HEK293T (cell line): ENCODE results near the gene CLRN1.

Experiments
- CTCF ChIA-PET: fragments of 350-600 bp; formaldehyde crosslinking; extraction: SDS; loops from one replicate; lab custom pipeline; 2021; ENCODE audit warnings: antibody characterized with exemption, inconsistent platforms; lab: Yijun Ruan, JAX
- POLR2A ChIA-PET: fragments of 350-600 bp; formaldehyde crosslinking; extraction: SDS; loops from one replicate; lab custom pipeline; 2020; ENCODE audit warnings: antibody characterized with exemption, inconsistent platforms; lab: Yijun Ruan, JAX
- DNase-seq: peaks from one replicate; pipeline ENCODE4 v3.0.0; 2012; ENCODE audit warnings: mixed read lengths; ENCODE audit errors: extremely low spot score
- ARNT ChIP-seq: fragments of 450-650 bp; IDR thresholded peaks from 2 replicates; pipeline ENCODE4 v1.6.1; 2017; ENCODE audit warnings: mild to moderate bottlenecking
- BHLHE40 ChIP-seq: fragments of 450-650 bp; IDR thresholded peaks from 2 replicates; pipeline ENCODE4 v1.6.1; 2016; ENCODE audit warnings: mild to moderate bottlenecking, moderate library complexity, borderline replicate concordance
- CTBP1 ChIP-seq: fragments of 450-650 bp; IDR thresholded peaks from 2 replicates; pipeline ENCODE4 v1.6.1; 2016; ENCODE audit warnings: borderline replicate concordance
- ELF4 ChIP-seq: fragments of 450-650 bp; IDR thresholded peaks from 2 replicates; pipeline ENCODE4 v1.6.1; 2017; ENCODE audit warnings: antibody characterized with exemption
- FOXA1 ChIP-seq: fragments of 450-650 bp; IDR thresholded peaks from 2 replicates; pipeline ENCODE4 v1.6.1; 2016; ENCODE audit warnings: mild to moderate bottlenecking
- FOXK2 ChIP-seq: fragments of 450-650 bp; IDR thresholded peaks from 2 replicates; pipeline ENCODE4 v1.6.1; 2016; ENCODE audit warnings: mild to moderate bottlenecking
- FOXM1 ChIP-seq: fragments of 450-650 bp; IDR thresholded peaks from 2 replicates; pipeline ENCODE4 v1.6.1; 2017; ENCODE audit warnings: mild to moderate bottlenecking, borderline replicate concordance
- HDGF ChIP-seq: fragments of 450-650 bp; IDR thresholded peaks from 2 replicates; pipeline ENCODE4 v1.6.1; 2017; ENCODE audit warnings: antibody characterized with exemption, borderline replicate concordance
- L3MBTL2 ChIP-seq: fragments of 450-650 bp; conservative IDR thresholded peaks from 2 replicates; pipeline ENCODE4 v1.6.1; 2016; ENCODE audit warnings: mild to moderate bottlenecking
- LEF1 ChIP-seq: fragments of 450-650 bp; IDR thresholded peaks from 2 replicates; pipeline ENCODE4 v1.6.1; 2017; ENCODE audit warnings: mild to moderate bottlenecking, borderline replicate concordance
- NFRKB ChIP-seq: fragments of 450-650 bp; IDR thresholded peaks from 2 replicates; pipeline ENCODE4 v1.6.1; 2016; ENCODE audit warnings: mild to moderate bottlenecking, moderate library complexity
- PKNOX1 ChIP-seq: fragments of 450-650 bp; IDR thresholded peaks from 2 replicates; pipeline ENCODE4 v1.6.1; 2016
- SP1 ChIP-seq: fragments of 450-650 bp; IDR thresholded peaks from 2 replicates; pipeline ENCODE4 v1.6.1; 2017
- SUZ12 ChIP-seq: fragments of 450-650 bp; IDR thresholded peaks from 2 replicates; pipeline ENCODE4 v1.6.1; 2016; ENCODE audit warnings: mild to moderate bottlenecking
- TARDBP ChIP-seq: fragments of 450-650 bp; IDR thresholded peaks from 2 replicates; pipeline ENCODE4 v1.6.1; 2016
- ZNF384 ChIP-seq: fragments of 450-650 bp; IDR thresholded peaks from 2 replicates; pipeline ENCODE4 v1.6.1; 2016

CLRN1 gene

DNA sequence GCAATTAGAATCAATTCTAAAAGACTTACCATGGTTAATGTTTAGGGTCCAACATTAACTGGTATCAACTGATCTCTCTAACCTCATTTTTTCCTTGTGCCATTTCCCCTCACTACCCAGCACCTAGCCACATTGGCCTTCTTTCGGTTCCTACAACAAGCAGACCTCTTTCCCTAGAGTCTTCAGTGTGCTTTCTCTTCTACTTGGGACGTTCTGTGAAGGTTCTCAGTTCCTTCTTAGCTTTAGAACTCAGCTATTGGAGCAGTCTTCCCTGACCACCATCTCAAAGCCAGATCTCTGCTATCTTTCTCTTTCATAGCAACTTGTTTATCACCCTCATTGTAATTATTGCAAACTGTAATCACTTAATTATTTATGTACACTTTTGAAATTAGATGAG, 35.8 kb downstream of the CLRN1 start:
- no peak for DNase-seq
- ChIA-PET CTCF (no interaction called here), POLR2A (no interaction called here)
- no peak for TF ChIP-seq ARNT
- no peak for TF ChIP-seq ELF4

DNA sequence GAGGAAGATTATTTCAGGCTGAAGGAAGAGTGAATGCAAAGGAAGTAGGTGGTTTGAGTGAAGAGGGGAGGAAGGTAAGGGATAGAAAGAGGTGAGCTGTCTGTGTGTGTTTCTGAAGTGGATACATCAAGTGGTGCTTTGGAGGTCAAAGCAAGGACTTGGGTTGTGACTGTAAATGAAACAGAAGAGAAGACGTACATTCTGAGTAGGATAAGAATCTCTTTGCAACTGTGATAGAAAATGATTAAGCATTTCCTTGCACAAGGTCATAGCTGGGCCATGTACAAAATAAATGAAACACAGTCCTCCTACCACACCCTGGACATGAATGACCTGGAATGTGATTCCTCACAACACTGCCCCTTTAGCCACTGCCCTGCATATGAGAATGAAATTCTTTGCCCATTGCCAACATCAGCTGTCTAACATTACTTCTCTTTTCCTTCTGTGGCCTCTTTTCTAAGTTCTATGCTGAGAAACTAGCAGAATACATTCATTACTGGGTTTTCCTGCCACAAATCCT, 39.0 kb downstream of the CLRN1 start:
- ChIA-PET POLR2A (no interaction called here), CTCF (interaction anchor here (0.8 kb wide), 1 partner anchor 8 kb away, joined by 3 read pairs; no protein-coding TSS in a partner anchor)
- TF ChIP-seq SUZ12 (no peak), LEF1 (no peak), FOXM1 (no peak), FOXK2 (no peak), BHLHE40 (no peak), ARNT (no peak), TARDBP (no peak), L3MBTL2 (no peak), HDGF (no peak), ZNF384 (no peak), ELF4 (no peak)
- no peak for DNase-seq

- CTCF ChIA-PET, result no interaction called here
- no peak for DNase-seq
- TF ChIP-seq LEF1, result no peak
- no peak for TF ChIP-seq ELF4
- no peak for TF ChIP-seq BHLHE40
- no peak for TF ChIP-seq NFRKB
- TF ChIP-seq CTBP1, result no peak
- no peak for TF ChIP-seq HDGF
- TF ChIP-seq L3MBTL2, result no peak
- TF ChIP-seq PKNOX1, result no peak
- TF ChIP-seq FOXA1, result no peak
- no peak for TF ChIP-seq ZNF384
- TF ChIP-seq SUZ12, result no peak
- no peak for TF ChIP-seq ARNT
- TF ChIP-seq FOXK2, result no peak
- no peak for TF ChIP-seq TARDBP
- no peak for TF ChIP-seq FOXM1
- TF ChIP-seq SP1, result no peak
- POLR2A ChIA-PET, result no interaction called here
These were observed 40.8 kb downstream of the CLRN1 start for GRCh38 chr3:150931745-150932144.

DNA sequence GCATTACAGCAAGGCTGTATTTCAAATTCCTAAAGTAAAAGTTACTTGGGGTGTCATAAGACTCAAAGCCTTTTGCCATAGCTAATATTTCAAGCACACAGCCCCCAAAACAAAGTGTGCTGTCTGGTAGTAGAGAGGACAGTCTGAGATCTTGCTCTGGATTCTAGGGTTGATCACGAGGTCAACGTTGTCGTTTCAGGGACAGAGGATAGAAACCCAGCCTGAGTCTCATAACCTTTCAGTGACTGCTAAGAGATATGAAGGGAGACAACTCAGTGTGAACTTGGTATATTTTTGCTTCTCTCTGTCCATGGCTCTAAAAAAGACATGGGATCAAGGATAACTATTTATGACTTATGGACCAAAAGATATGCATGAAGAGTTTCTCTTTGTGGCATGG, 41.7 kb downstream of the CLRN1 start:
- no peak for DNase-seq
- POLR2A ChIA-PET, result no interaction called here
- TF ChIP-seq NFRKB, result no peak
- TF ChIP-seq LEF1, result no peak
- TF ChIP-seq L3MBTL2, result no peak
- no peak for TF ChIP-seq BHLHE40
- TF ChIP-seq FOXA1, result no peak
- TF ChIP-seq FOXK2, result no peak
- no peak for TF ChIP-seq ELF4
- no peak for TF ChIP-seq HDGF
- TF ChIP-seq SUZ12, result no peak
- TF ChIP-seq ARNT, result no peak
- no peak for TF ChIP-seq FOXM1
- TF ChIP-seq CTBP1, result no peak
- TF ChIP-seq SP1, result no peak
- no peak for TF ChIP-seq ZNF384
- TF ChIP-seq PKNOX1, result no peak
- TF ChIP-seq TARDBP, result no peak
- CTCF ChIA-PET, result no interaction called here

DNA sequence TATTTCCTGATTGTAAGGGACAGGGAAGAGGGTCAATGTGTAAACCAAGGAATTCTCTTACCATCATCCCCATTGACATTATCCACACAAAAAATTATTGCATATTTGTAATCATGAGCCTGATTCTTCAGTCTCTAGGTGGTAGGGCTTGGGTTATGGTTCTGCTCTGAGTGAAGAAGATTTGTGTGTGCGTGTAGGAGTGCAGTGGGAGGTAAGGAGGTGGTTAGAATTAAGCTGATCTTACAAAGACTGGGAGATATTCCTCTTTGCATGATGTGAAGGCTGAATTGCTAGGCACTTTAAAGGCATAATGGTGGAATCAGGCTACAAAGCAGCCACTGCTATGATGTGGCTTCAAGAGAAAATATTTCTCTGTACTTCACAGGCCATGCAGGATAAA, 44.3 kb downstream of the CLRN1 start:
- POLR2A ChIA-PET, result no interaction called here
- CTCF ChIA-PET, result no interaction called here
- DNase-seq, result no peak
- TF ChIP-seq SP1, result no peak
- TF ChIP-seq ARNT, result no peak
- no peak for TF ChIP-seq HDGF
- no peak for TF ChIP-seq CTBP1
- TF ChIP-seq ELF4, result no peak
- TF ChIP-seq TARDBP, result no peak
- TF ChIP-seq BHLHE40, result no peak
- no peak for TF ChIP-seq PKNOX1
- TF ChIP-seq FOXK2, result no peak

DNA sequence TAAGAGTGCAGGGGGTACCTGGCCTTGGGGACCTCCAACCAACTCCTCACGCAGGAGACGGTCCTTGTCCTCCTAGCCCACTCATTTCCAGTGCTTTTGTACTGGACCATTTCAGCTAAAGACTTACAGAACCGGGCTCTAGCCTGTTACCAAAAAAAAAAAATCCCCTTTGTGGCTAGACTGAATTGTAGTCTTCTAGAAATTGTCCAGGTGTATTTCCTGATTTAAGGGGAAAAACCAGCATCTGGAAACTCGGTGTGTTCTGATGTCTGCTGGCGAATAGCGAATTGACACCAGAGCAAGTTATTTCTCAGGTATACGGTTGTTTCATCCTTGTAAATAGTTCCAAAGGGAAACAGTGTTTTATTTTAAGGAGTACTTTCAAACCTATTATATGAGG, 46.2 kb downstream of the CLRN1 start:
- POLR2A ChIA-PET, result no interaction called here
- TF ChIP-seq PKNOX1 (no peak), CTBP1 (no peak), NFRKB (no peak), FOXK2 (no peak), SP1 (no peak), ARNT (no peak)
- DNase-seq, result no peak
- CTCF ChIA-PET, result interaction anchor here (0.6 to 1.0 kb wide), 3 partner anchors 8 to 68 kb away, joined by 3 read pairs; no protein-coding TSS in a partner anchor
